Measurements from ENCODE around the gene MRC1. TPM values are rescaled to one million over a fixed set of nuclear protein-coding genes. Genes with fewer than 3 reads are reported as not detected.

MRC1 gene
- total RNA-seq, 1 donor from 2014 or later = 25.3 TPM

Other genes starting within 250 kb of the MRC1 start
- 47.2 TPM for gene HACD1, start 192.0 kb upstream of the MRC1 start, total RNA-seq (ENCODE audit: insufficient read depth, low replicate concordance)
- 14.7 TPM for gene STAM, start 165.2 kb upstream of the MRC1 start, total RNA-seq (ENCODE audit: insufficient read depth, low replicate concordance)
- 1.2 TPM for gene TMEM236, start 57.1 kb upstream of the MRC1 start, total RNA-seq (ENCODE audit: insufficient read depth, low replicate concordance)
- not detected for gene SLC39A12, start 142.6 kb downstream of the MRC1 start, total RNA-seq (ENCODE audit: insufficient read depth, low replicate concordance)

Measured in umbilical cord (tissue), 1 donor.